ENCODE data around the gene MDC1.

Gene MDC1

DNA sequence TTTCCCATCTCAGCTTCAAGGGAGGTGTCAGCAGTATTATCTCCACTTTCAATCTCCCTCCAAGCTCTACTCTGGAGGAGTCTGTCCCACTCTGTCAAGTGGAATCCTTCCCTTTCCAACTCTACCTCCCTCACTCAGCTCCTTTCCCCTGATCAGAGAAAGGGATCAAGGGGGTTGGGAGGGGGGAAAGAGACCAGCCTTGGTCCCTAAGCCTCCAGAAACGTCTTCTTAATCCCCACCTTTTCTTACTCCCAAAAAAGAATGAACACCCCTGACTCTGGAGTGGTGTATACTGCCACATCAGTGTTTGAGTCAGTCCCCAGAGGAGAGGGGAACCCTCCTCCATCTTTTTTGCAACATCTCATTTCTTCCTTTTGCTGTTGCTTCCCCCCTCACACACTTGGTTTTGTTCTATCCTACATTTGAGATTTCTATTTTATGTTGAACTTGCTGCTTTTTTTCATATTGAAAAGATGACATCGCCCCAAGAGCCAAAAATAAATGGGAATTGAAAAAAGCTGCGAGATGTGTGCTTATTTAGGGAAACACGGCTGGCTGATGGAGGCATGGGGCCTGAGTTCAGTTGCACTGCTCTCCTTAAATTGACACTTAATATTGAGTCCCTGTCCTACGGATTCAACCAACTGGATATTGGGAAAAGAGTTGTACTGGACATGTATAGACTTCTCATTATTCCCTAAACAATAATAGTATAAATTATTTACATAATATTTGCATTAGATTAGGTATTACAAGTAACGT is 8.0 kb upstream of the MDC1 start:
- TF ChIP-seq ZFX (IDR thresholded peaks at IDR 0.05; ENCODE audit: borderline replicate concordance) (no peak), CTCF (IDR thresholded peaks at IDR 0.05) (no peak)
- H3K27ac ChIP-seq, result peak overlapping the region; percentile 97

DNA sequence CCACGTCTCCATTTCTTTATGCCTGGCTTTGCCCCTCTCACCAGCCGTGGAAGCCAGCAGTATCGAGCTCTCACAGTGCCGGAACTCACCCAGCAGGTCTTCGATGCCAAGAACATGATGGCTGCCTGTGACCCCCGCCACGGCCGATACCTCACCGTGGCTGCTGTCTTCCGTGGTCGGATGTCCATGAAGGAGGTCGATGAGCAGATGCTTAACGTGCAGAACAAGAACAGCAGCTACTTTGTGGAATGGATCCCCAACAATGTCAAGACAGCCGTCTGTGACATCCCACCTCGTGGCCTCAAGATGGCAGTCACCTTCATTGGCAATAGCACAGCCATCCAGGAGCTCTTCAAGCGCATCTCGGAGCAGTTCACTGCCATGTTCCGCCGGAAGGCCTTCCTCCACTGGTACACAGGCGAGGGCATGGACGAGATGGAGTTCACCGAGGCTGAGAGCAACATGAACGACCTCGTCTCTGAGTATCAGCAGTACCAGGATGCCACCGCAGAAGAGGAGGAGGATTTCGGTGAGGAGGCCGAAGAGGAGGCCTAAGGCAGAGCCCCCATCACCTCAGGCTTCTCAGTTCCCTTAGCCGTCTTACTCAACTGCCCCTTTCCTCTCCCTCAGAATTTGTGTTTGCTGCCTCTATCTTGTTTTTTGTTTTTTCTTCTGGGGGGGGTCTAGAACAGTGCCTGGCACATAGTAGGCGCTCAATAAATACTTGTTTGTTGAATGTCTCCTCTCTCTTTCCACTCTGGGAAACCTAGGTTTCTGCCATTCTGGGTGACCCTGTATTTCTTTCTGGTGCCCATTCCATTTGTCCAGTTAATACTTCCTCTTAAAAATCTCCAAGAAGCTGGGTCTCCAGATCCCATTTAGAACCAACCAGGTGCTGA is 7.0 kb upstream of the MDC1 start:
- peak overlapping the region; percentile 97 for H3K27ac ChIP-seq

DNA sequence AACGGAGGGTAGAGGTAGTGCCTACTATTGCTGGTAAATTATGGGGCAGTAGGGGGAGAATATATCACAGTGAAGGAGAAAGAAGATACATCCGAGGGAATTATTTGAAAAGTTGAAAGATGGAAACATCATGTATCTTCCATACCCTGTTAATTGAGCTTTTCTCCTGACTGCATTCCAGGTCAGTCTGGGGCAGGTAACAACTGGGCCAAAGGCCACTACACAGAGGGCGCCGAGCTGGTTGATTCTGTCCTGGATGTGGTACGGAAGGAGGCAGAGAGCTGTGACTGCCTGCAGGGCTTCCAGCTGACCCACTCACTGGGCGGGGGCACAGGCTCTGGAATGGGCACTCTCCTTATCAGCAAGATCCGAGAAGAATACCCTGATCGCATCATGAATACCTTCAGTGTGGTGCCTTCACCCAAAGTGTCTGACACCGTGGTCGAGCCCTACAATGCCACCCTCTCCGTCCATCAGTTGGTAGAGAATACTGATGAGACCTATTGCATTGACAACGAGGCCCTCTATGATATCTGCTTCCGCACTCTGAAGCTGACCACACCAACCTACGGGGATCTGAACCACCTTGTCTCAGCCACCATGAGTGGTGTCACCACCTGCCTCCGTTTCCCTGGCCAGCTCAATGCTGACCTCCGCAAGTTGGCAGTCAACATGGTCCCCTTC is 6.2 kb upstream of the MDC1 start:
- peak overlapping the region; percentile 97 for H3K27ac ChIP-seq

- H3K27ac ChIP-seq, result peak overlapping the region; percentile 97
- TF ChIP-seq CTCF (IDR thresholded peaks at IDR 0.05) (peak; percentile 96), ZFX (IDR thresholded peaks at IDR 0.05; ENCODE audit: borderline replicate concordance) (no peak)
Measured at GRCh38 chr6:30722280-30723112, 5.4 kb upstream of the MDC1 start.

DNA sequence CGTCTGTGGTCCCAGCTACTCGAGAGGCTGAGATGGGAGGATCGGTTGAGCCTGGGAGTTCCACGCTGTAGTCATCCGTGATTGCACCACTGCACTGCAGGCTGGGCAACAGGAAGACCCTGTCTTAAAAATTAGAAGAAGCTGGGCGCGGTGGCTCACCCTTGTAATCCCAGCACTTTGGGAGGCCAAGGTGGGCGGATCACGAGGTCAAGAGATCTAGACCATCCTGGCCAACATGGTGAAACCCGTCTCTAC is 4.9 kb upstream of the MDC1 start:
- peak overlapping the region; percentile 97 for H3K27ac ChIP-seq

- TF ChIP-seq ZFX (IDR thresholded peaks at IDR 0.05; ENCODE audit: borderline replicate concordance), result no peak
- TF ChIP-seq CTCF (IDR thresholded peaks at IDR 0.05), result peak; percentile 53
- H3K27ac ChIP-seq, result peak overlapping the region; percentile 97
Measured at GRCh38 chr6:30721198-30722024, 4.3 kb upstream of the MDC1 start.

DNA sequence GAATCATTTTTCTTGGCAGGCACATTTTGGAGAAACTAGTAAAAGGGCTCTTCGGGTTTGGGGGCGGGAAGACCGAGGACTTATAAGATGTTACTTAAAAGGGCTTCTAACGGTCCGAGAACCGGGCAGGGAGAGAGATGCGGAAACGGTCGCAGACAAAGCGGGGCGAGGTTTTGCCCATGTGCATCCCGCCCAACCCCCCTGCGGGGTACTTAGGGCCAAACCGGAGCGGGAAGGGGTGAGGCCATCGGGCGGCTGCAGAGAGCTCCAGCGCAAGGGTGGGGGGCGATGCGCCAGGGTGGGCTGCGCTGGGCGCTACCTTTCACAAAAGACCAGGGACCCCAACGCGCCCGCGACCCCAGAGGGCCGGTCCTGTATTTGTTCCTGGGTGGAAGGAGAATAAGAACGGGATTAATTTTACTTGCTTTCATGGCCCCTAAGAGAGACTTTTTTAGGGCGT is 3.7 kb upstream of the MDC1 start:
- TF ChIP-seq CTCF (IDR thresholded peaks at IDR 0.05) (no peak), ZFX (IDR thresholded peaks at IDR 0.05; ENCODE audit: borderline replicate concordance) (no peak)
- H3K27ac ChIP-seq, result peak overlapping the region; percentile 97
